NCI-H460 (cell line): ENCODE measurements around the gene BCLAF3. TPM values are rescaled to one million over a fixed set of nuclear protein-coding genes. Genes with fewer than 3 reads are reported as not detected.

ENCODE experiments used
- DNase-seq: peaks from one replicate; pipeline ENCODE4 v3.0.0-alpha.2; 2016; ENCODE audit warnings: low read depth; ENCODE audit errors: extremely low read depth
- small RNA-seq, 2 experiments: library from RNA; depleted of rRNA; stranded (forward); fragments of <200 nt; gene quantifications; one replicate each; pipeline ENCODE3, GENCODE V24; 2014
- total RNA-seq: library from RNA; depleted of rRNA; stranded (reverse); fragments of >200 nt; shearing (Covaris generic); gene quantifications from 2 replicates; pipeline ENCODE4 v1.2.3, GENCODE V29; 2014; rRNA removed

The BCLAF3 gene
- total RNA-seq, 1 experiment from 2014 or later, result 7.5 TPM

DNA sequence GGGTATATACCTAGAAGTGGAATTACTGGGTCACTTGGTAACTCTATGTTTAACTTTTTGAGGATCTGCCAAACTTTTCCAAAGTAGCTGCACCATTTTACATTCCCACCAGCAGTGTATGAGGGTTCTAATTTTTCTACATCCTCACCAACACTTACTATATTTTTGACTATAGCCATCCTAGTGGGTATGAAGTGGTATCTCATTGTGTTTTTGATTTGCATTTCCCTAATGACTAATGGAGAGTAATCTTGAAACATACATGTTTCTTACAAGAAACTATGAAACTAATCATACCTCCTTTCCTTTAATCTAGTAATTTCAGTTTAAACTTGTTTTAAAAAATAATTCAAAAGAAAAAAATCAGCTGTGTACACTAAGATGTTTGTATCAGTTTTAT is 17.9 kb downstream of the BCLAF3 start:
- no peak for DNase-seq

DNA sequence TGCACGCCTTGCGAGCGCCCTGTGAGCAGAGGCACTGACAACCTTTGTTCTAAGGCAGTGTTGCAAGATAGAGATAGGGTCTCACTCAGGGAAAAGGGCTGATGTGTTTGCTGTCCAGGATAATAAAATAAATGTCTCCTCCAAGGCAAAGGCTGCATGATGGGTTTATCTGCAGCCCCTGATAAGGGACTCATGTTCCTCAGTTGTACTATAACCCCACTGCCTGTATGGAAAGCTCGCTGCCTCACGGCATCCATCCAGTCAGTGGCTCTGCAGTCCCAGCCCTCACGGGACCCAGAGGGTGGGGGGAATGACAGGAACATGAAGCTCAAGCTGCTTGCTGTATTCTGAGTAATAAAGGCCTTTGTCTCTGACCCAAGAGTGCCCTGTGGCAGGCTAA is 22.6 kb downstream of the BCLAF3 start:
- DNase-seq, result no peak

GRCh38 chrX:19966056-19966455 is 24.8 kb downstream of the BCLAF3 start:
- DNase-seq, result no peak

DNA sequence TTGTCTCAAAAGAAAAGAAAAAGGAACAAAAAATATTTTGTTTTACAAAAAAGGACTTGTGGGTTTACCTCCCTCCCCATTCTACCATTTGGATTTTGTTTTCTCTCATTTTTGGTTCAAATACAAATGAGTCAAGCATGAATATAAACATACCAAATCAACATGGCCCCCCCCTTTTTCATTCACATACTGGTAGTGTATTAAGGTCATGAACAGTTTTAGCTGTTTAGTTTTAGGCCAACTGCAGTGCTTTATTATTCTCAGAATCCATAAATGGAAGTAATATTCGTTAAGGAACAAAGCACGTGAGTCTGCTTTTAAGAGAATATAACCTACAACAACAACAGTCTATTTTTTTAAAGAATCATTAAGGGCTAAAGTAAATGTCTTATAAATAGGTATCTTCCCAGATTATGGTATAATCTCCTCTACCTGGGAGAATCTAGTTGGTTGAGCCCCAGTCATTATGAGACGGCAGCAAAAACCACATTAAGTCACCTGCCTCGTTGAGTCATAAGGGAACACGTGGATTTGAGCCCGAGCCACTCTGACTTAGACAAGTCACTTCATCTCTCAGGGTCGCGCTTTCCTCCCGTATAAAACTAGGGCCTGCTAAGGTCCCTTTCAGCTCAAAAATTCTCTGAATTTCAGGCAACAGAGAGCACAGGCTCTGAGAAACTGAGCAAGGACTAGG is 26.7 kb downstream of the BCLAF3 start:
- DNase-seq, result no peak

DNA sequence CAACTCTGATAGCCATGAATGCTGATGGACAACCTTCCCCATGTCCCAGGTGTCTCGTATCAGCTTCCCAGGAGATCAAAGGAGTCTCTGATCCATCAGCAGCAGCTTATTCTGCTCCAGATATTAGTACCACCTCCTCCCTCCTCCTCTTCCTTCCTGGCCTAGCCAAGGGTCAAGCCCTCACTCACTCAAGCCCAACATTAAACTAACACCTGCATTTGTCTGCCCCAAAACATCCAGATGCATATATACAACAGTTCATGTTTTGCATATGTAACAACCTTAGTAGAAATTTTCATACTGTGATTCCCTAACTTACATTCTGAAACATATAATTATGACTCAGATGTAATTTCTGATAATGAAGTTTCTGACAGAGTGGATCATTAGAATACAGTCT is 29.9 kb downstream of the BCLAF3 start:
- DNase-seq, result no peak

DNA sequence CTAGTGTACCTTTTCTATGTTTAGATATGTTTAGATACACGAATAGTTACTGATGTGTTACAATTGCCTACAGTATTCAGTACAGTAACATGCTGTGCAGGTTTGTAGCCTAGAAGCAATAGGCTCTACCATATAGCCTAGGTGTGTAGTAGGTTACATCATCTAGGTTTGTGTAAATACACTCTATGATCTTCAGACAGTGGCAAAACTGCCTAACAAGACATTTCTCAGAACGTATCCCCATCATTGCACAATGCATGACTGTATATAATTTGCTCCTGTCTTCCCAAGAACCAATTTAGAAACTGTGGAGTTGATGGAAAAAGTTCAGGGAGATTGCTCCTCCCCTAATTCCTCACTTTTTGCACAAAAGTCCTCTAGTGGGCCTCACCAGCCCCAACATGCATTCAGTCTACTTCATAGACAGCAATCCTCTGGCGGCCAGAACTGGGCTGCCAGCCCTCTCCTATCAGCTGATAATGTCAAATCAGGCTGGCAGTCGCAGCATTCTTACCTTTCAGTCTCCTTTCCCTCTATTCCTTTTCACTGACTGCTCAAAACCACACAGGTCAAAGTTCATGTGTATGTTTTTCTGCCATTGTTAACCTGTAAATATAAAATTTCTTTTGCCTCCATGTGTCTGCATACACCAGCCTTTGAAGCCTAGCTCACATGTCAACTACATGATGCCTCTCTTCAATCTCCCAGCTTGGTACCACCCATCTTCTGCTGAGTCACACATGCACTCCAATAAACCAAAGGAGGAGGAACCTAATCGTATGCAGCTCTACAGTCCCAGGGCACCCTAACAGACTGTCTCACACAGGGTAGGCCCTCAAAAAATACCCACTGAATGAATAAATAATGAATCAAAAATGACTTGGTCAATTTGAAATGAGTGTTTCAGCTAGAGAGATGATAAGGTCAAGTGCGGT is 32.0 kb downstream of the BCLAF3 start:
- DNase-seq, result no peak

GRCh38 chrX:19956923-19957322 is 33.9 kb downstream of the BCLAF3 start:
- no peak for DNase-seq

GRCh38 chrX:19956306-19956705 is 34.6 kb downstream of the BCLAF3 start:
- DNase-seq, result no peak

- DNase-seq, result no peak
Observed at GRCh38 chrX:19955306-19955705, 35.6 kb downstream of the BCLAF3 start.

GRCh38 chrX:19954335-19955096 is 36.3 kb downstream of the BCLAF3 start:
- DNase-seq, result no peak

GRCh38 chrX:19953145-19953544 is 37.7 kb downstream of the BCLAF3 start:
- DNase-seq, result no peak

DNA sequence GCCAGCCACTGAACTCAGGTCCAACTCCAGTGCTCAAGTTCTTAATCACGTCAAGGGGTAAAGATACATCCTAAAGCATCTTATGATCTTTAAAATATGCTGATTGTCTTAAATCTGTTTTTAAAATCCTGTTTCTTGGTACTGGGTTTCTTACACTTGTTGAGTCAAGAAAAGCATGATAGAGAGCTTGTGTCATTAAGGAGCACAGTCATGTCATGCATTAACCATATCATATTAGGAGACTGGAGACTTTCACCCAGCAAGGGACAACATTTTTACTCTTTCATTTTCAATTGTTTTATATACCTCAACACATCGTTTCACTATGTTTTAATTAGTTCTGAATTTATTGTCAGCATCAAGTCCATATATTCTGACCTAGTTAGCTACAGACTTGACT is 41.5 kb downstream of the BCLAF3 start:
- no peak for DNase-seq

GRCh38 chrX:19947612-19948011 is 43.2 kb downstream of the BCLAF3 start:
- no peak for DNase-seq

Small RNAs within 50 kb of the gene (small RNA-seq; reads per million reads assigned to genes)
- gene MIR23C, result 0 to 0.04 reads per million in 2 experiments
- 0 reads per million in 2 experiments for gene RF00019

Other genes starting within 250 kb of the BCLAF3 start
- gene SH3KBP1, start 103.5 kb downstream of the BCLAF3 start, total RNA-seq, result 83.9 and 102 TPM in 2 replicates
- gene MAP7D2, start 125.8 kb upstream of the BCLAF3 start, total RNA-seq, result 0.23 and 0.25 TPM in 2 replicates
- 97.2 and 118 TPM in 2 replicates for gene EIF1AX, start 150.8 kb upstream of the BCLAF3 start, total RNA-seq